ENCODE results near the gene HPSE2.
"Not testable (repeated sequence)": the region's sequence is repeated elsewhere in the genome, so short reads cannot be mapped to it uniquely, and the experiment has no call there.

HPSE2 gene

GRCh38 chr10:99008054-99008453, 227.6 kb downstream of the HPSE2 start:
- no peak overlapping the region for H3K4me3 ChIP-seq (ENCODE audit: low read depth, low read length)
- DNase-seq (ENCODE audit: low read depth), result no peak
- TF ChIP-seq, protein P1, sequence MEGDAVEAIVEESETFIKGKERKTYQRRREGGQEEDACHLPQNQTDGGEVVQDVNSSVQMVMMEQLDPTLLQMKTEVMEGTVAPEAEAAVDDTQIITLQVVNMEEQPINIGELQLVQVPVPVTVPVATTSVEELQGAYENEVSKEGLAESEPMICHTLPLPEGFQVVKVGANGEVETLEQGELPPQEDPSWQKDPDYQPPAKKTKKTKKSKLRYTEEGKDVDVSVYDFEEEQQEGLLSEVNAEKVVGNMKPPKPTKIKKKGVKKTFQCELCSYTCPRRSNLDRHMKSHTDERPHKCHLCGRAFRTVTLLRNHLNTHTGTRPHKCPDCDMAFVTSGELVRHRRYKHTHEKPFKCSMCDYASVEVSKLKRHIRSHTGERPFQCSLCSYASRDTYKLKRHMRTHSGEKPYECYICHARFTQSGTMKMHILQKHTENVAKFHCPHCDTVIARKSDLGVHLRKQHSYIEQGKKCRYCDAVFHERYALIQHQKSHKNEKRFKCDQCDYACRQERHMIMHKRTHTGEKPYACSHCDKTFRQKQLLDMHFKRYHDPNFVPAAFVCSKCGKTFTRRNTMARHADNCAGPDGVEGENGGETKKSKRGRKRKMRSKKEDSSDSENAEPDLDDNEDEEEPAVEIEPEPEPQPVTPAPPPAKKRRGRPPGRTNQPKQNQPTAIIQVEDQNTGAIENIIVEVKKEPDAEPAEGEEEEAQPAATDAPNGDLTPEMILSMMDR (conservative IDR thresholded peaks at IDR 0.05; ENCODE audit: low read depth, low read length), result no peak

DNA sequence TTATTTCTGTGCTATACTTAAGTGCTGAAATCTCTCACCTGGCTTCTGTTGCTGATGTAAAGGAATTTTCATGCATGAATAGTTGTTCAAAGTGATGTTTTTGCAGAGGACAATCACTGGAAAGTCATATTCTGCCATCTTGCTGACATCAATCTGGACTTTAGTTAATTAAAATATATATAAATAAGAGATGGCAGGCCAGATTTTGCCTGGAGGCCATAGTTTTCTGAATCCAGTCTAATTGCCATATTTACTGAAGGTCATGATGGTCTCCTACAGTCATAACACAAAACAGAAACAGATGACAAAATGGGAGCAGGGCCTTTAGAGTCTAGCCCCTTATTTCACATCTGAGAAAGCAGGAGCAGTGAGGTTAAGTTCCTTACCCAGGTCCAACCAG, 228.2 kb downstream of the HPSE2 start:
- no peak overlapping the region for H3K4me3 ChIP-seq (ENCODE audit: low read depth, low read length)
- TF ChIP-seq, protein P1 (conservative IDR thresholded peaks at IDR 0.05; ENCODE audit: low read depth, low read length), result no peak
- no peak for DNase-seq (ENCODE audit: low read depth)

- H3K4me3 ChIP-seq (ENCODE audit: low read depth, low read length), result no peak overlapping the region
- no peak for DNase-seq (ENCODE audit: low read depth)
- TF ChIP-seq, protein P1 (conservative IDR thresholded peaks at IDR 0.05; ENCODE audit: low read depth, low read length), result no peak
These were observed 230.4 kb downstream of the HPSE2 start for GRCh38 chr10:99005254-99005653.

DNA sequence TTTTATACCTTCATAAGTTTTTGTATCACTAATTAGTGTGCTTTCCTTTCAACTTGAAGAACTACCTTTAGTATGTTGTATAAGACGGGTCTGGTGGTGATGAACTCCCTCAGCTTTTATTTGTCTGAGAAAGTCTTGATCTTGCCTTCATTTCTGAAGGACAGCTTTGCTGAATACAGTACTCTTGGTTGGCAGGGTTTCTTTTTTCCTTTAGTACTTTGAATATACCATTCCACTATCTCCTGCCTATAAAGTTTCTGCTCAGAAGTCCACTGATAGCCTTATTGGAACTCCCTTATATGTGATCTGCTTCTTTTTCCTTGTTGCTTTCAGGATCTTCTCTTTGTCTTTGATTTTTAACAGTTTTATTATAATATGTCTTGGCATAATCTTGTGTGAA, 230.9 kb downstream of the HPSE2 start:
- H3K4me3 ChIP-seq (ENCODE audit: low read depth, low read length), result no peak overlapping the region
- TF ChIP-seq, protein P1 (conservative IDR thresholded peaks at IDR 0.05; ENCODE audit: low read depth, low read length), result no peak
- DNase-seq (ENCODE audit: low read depth), result no peak

DNA sequence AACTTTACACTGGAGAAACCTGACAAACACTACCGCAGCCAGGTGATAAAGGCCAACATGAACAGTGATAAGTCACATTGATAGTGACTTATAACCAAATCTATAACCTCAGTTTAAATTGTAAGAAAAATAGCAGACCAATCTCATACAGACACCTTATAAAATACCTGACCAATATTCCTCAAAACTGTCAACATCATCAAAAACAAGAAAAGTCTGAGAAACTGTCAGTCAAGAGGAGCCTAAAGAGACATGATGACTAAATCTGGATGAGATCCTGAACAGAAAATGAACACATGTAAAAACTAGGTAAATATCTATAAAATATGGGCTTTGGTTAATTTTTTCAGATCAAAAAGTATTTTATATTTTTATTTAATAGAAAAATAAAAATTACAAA, 233.3 kb downstream of the HPSE2 start:
- DNase-seq (ENCODE audit: low read depth), result no peak
- H3K4me3 ChIP-seq (ENCODE audit: low read depth, low read length), result no peak overlapping the region
- TF ChIP-seq, protein P1 (conservative IDR thresholded peaks at IDR 0.05; ENCODE audit: low read depth, low read length), result no peak

- DNase-seq (ENCODE audit: low read depth), result no peak
- TF ChIP-seq, protein P1 (conservative IDR thresholded peaks at IDR 0.05; ENCODE audit: low read depth, low read length), result no peak
- H3K4me3 ChIP-seq (ENCODE audit: low read depth, low read length), result no peak overlapping the region
These were observed 238.1 kb downstream of the HPSE2 start for GRCh38 chr10:98997596-98997995.

DNA sequence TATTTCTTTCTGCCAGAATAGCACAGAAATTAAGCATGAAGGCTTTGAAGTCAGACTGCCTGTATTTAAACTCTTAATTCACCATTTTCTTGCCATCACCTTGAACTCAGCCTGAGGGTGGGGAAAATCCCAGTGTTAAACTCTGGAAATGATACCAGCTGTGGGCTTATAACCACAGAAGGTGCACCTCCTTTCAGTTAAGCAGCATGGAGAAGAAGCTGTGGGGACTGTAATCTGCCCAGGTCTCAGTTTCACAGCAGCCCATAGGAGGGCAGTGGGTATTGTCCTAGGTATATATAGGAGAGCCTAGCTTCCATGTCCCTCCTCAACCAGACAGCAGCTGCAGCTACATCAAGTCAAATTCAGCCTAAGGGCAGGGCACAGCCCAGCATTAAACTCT, 241.6 kb downstream of the HPSE2 start:
- no peak overlapping the region for H3K4me3 ChIP-seq (ENCODE audit: low read depth, low read length)
- DNase-seq (ENCODE audit: low read depth), result no peak
- TF ChIP-seq, protein P1 (conservative IDR thresholded peaks at IDR 0.05; ENCODE audit: low read depth, low read length), result no peak

DNA sequence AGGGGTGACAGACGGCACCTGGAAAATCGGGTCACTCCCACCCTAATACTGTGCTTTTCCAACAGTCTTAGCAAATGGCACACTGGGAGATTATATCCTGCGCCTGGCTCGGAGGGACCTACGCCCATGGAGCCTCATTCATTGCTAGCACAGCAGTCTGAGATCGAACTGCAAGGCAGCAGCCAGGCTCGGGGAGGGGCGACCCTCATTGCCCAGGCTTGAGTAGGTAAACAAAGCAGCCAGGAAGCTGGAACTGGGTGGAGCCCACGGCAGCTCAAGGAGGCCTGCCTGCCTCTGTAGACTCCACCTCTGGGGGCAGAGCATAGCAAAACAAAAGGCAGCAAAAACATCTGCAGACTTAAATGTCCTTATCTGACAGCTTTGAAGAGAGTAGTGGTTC, 251.9 kb downstream of the HPSE2 start:
- H3K4me3 ChIP-seq (ENCODE audit: low read depth, low read length); DNase-seq (ENCODE audit: low read depth): not testable (repeated sequence)
